ENCODE data around the gene NME9. TPM values are rescaled to one million over a fixed set of nuclear protein-coding genes. Genes with fewer than 3 reads are reported as not detected.

The NME9 gene
- total RNA-seq, 2 donors from 2014 or later = 3.2 TPM; not detected in 1

GRCh38 chr3:138367911-138368310 is 38.3 kb upstream of the NME9 start:
- no peak for DNase-seq (ENCODE audit: low spot score)
- Histone ChIP-seq H3K4me3 (no peak overlapping the region), H3K4me1 (replicated peaks) (no peaks in the 10 kb centered on the region), H3K27me3 (replicated peaks; ENCODE audit: insufficient read depth) (no peaks in the 10 kb centered on the region), H3K27ac (no peak overlapping the region), H3K36me3 (no peaks in the 10 kb centered on the region), H3K9me3 (no peaks in the 10 kb centered on the region)
- no peak for TF ChIP-seq POLR2AphosphoS5 (IDR thresholded peaks at IDR 0.05)
- no peak for TF ChIP-seq CTCF (IDR thresholded peaks at IDR 0.05)
- TF ChIP-seq POLR2A (IDR thresholded peaks at IDR 0.05) = no peak
- WGBS = 46% methylated on average over 5 of the region's 5 CpGs
- intact Hi-C loops (cut with DNase I) = no loop called here

- H3K36me3 ChIP-seq = no peaks in the 10 kb centered on the region
- no peak overlapping the region for H3K27ac ChIP-seq
- intact Hi-C loops (cut with DNase I) = no loop called here
- TF ChIP-seq CTCF (IDR thresholded peaks at IDR 0.05) = no peak
- no peak for TF ChIP-seq POLR2AphosphoS5 (IDR thresholded peaks at IDR 0.05)
- TF ChIP-seq POLR2A (IDR thresholded peaks at IDR 0.05) = no peak
- H3K9me3 ChIP-seq = no peaks in the 10 kb centered on the region
- no peak for DNase-seq (ENCODE audit: low spot score)
- no peaks in the 10 kb centered on the region for H3K27me3 ChIP-seq (replicated peaks; ENCODE audit: insufficient read depth)
- WGBS = 91% methylated on average over 7 of the region's 7 CpGs
- no peaks in the 10 kb centered on the region for H3K4me1 ChIP-seq (replicated peaks)
- no peak overlapping the region for H3K4me3 ChIP-seq
Observed at GRCh38 chr3:138367326-138367850, 37.7 kb upstream of the NME9 start.

- H3K9me3 ChIP-seq = no peaks in the 10 kb centered on the region
- no peak for DNase-seq (ENCODE audit: low spot score)
- no peak overlapping the region for H3K27ac ChIP-seq
- 85% methylated on average over 8 of the region's 8 CpGs for WGBS
- no peaks in the 10 kb centered on the region for H3K27me3 ChIP-seq (replicated peaks; ENCODE audit: insufficient read depth)
- no peak overlapping the region for H3K4me3 ChIP-seq
- intact Hi-C loops (cut with DNase I) = no loop called here
- H3K36me3 ChIP-seq = no peaks in the 10 kb centered on the region
- H3K4me1 ChIP-seq (replicated peaks) = no peaks in the 10 kb centered on the region
- TF ChIP-seq POLR2A (IDR thresholded peaks at IDR 0.05) (no peak), POLR2AphosphoS5 (IDR thresholded peaks at IDR 0.05) (no peak)
Observed at GRCh38 chr3:138366006-138366759, 36.5 kb upstream of the NME9 start.

- Histone ChIP-seq H3K9me3 (no peaks in the 10 kb centered on the region), H3K4me1 (replicated peaks) (no peaks in the 10 kb centered on the region), H3K36me3 (no peaks in the 10 kb centered on the region), H3K27me3 (replicated peaks; ENCODE audit: insufficient read depth) (no peaks in the 10 kb centered on the region), H3K27ac (no peak overlapping the region), H3K4me3 (no peak overlapping the region)
- 96% methylated on average over 4 of the region's 4 CpGs for WGBS
- DNase-seq (ENCODE audit: low spot score) = no peak
- intact Hi-C loops (cut with DNase I) = no loop called here
- TF ChIP-seq POLR2AphosphoS5 (IDR thresholded peaks at IDR 0.05) (no peak), CTCF (IDR thresholded peaks at IDR 0.05) (no peak)
Observed at GRCh38 chr3:138365253-138365555, 35.6 kb upstream of the NME9 start.

- TF ChIP-seq POLR2A (IDR thresholded peaks at IDR 0.05) (no peak), POLR2AphosphoS5 (IDR thresholded peaks at IDR 0.05) (no peak), CTCF (IDR thresholded peaks at IDR 0.05) (no peak)
- H3K4me3 ChIP-seq = no peak overlapping the region
- no peaks in the 10 kb centered on the region for H3K4me1 ChIP-seq (replicated peaks)
- H3K27me3 ChIP-seq (replicated peaks; ENCODE audit: insufficient read depth) = no peaks in the 10 kb centered on the region
- H3K9me3 ChIP-seq = no peaks in the 10 kb centered on the region
- intact Hi-C loops (cut with DNase I) = no loop called here
- 90% methylated on average over 6 of the region's 6 CpGs for WGBS
- DNase-seq (ENCODE audit: low spot score) = no peak
- no peak overlapping the region for H3K27ac ChIP-seq
- H3K36me3 ChIP-seq = no peaks in the 10 kb centered on the region
Observed at GRCh38 chr3:138364356-138365252, 35.0 kb upstream of the NME9 start.
